Activated CD4-positive, alpha-beta T cell treated with anti-CD3 and anti-CD28 coated beads, Interleukin-2, Interleukin-4, amounts not matched to agents 100 ng/mL and 50 ng/mL, durations not matched to agents 16 hours and 8 hours (primary cell): ENCODE measurements around the gene SERPINE2.

Experiments
- DNase-seq: peaks from one replicate; pipeline ENCODE4 v3.0.0-alpha.2; 2020; ENCODE audit warnings: low spot score

SERPINE2 gene, protein sequence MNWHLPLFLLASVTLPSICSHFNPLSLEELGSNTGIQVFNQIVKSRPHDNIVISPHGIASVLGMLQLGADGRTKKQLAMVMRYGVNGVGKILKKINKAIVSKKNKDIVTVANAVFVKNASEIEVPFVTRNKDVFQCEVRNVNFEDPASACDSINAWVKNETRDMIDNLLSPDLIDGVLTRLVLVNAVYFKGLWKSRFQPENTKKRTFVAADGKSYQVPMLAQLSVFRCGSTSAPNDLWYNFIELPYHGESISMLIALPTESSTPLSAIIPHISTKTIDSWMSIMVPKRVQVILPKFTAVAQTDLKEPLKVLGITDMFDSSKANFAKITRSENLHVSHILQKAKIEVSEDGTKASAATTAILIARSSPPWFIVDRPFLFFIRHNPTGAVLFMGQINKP

DNA sequence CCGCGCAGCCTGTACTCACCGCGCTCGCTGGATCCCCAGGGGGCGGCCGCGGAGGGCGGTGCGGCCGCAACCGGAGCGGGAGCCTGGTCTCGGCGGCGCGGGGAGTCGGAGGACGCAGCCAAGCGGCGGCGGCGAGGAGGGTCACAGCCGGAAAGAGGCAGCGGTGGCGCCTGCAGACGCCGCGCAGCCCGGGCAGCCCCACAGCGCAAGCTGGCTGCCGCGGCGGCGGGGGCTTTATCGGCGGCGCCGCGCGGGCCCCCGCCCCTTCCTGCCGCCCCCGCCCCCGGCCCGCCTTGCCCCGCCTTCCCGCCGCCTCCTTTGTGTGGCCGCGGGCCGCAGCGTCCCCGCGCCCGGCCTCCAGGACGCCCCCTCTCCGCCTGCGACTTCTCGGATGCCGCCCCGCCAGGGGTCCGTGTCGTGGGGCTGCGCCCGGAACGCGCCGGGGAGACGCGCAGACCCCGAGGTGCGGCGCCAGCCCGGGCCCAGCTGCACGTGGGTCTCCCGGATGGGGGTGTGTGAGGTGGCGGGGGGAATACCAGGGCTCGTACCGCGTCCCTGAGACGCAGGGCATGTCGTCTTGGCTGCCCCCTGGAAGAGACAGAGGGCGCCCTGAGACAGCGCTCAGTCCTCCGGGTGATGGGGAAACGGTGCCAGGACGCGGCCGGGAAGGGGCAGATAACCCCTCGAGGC, at the start of gene SERPINE2:
SERPINE2 (minus strand) TSS at position 207 of the 690 bp plus-strand sequence. CDS start 37,386 bp downstream, outside the sequence.
- DNase-seq: peak; percentile 36

DNA sequence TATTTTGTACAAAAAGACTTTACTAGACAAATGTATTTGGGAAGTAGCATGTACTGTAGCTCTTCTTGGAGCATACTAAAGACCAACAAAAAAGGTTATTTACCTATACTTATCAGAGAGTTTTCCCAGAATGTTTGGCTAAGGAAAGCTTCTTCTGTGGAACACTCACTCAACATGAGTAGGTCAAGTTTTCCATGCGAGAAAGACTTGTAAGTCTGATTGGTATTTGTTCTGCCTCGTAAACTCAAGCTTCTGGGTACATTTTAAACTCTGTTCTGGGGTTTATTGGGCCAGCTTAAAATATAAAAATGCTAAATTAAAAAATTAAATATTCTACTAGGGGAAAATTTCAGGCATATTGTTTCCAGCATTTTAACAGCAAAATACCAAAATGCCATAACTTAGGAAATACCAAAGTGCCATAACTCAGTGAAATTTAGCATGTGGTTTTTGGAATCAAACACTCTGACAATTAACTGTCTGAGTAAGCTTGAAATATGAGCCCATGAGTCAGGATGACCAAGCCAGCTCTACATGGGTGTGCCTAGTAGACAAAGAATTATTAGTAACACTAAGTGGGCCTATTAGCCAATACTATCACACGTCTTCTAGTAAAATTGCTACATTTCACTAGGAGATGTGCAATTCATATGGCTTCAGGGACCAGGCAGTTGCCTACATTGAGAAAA, 47.3 kb upstream of the SERPINE2 start:
- no peak for DNase-seq

DNA sequence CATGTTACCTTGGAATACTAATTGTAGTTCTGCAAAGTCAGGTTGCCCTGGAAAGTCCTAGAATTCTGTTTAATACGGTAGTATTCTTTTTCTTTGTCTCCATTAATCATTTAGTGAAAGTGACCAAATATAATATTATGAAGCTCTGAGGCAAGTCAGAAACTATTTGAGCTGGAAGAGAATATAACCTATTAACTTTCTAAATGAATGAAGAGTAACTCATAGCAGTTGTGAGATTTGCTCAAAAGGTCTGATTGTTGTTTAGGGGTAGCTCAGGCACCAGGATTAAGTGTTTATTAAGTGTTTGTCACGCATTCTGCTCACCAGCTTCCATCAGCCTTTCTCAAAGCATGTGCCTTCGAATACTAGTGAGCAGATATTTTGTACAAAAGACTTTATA, 46.7 kb upstream of the SERPINE2 start:
- DNase-seq: no peak

DNA sequence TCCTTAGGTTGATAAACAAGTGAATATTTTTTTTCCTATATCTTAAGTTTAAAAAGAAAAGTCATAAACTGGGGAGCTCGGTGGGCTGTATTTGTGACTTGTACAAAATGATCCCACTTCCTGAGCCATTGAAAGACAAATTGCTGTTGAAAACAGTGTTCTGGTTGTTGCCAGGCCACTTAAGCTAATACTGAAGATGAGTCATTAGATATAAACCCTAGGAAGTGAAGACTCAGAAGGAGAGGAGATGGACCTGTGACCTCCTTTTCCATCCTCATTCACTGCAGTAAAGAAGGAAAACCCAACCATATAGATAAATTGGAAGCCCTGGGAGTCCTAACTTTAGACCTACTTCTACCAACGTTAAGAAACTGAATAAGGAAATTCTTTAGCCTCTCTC, 46.2 kb upstream of the SERPINE2 start:
- DNase-seq: no peak

DNA sequence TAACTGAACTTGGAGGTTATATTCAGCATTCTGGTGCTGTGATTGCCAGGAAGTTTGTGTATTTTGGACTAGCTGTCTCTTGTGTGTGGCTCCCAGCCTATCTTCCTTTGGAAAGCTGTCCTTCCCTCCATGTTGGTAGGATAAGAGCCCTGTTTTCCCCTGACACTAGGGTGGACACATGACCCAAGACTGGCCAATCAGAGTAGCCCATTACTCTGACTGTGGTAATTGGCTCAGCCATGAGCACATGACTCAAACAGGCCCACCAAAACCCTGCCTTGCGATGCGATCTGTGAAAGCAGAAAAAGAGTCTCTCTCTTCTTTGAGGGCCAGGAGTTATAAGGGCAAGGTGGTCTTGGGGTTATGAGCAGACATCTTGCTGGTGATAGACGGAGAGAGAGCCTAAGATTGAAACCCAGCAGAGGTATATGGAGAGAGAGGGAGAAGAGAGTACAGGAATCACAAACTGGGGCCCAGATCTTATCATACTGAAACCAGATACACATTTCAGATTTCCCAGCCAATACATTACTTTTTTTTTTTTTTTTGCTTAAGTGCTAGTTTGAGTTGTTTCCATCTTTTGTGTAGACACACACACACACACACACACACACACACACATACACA, 45.3 kb upstream of the SERPINE2 start:
- no peak for DNase-seq

DNA sequence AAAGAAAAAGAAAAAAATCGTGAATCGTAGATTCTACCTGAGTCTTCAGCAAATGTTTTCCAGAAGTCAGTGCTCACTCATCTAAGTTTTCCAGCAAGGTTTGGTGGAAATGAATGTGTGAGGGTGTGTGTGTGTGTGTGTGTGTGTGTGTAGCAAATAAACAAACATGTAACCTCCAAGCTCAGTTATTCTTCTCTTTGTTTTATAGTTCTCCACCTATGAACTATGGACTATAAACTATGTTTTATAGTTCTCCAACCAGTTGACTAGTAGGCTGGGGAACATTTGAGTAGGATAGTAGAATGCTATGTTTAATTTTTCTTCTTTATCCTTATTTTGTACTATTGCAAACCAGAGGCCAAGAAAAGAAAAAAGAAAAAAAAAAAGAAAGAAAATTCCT, 44.6 kb upstream of the SERPINE2 start:
- no peak for DNase-seq

DNA sequence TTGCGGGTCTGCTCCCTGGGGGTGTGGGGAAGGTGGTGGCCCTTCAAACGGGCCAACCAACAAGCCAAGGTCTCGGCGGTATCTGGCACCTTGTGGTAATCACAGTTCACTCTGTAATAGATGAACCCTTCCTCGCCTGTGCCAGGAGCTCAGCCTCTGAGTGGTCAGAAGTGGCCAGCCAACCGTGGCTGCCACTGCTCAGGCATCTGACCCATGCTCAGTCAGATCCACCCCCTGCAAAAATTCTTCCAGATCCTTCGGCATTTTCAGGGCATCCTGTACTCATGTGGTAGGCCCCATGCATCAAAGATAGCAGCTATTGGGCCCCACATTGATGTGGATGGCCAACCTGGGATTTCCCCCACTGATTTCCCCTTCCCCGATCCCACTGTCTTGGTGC, 39.6 kb upstream of the SERPINE2 start:
- DNase-seq: no peak

DNA sequence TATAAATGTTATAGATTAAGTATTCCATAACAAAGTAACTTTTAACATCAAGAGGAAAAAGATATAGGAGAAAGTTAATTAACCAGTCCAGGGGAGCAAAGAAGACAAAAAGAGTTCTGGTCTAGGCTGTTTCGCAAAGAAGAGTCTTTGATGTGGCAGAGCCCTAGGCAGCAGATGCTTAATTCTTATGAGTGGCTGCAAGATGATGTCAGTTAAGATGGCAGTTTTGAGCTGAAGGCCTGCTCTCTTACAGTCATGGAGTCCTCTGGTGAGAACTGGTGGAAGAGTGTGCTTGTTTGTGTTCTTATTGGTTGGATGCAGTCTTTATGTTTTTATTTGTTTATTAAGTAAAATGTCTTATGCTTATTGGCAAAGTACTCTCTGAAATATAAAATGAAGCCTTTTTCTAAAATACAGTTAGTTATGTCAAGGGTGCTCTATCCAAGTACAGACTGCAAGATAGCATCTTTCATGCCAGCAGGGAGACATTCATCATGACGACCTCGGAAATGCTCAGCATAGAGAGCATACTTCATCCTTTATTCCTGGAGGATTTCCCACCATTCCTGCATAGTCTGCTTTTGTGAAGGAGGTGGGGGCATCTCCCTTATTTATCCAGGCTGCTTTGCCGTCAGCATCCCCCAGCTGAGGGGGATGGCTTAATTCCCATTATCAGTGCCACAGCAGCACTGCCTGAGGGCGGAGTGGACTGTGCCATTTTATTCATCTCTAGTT, 38.9 kb upstream of the SERPINE2 start:
- DNase-seq: no peak

DNA sequence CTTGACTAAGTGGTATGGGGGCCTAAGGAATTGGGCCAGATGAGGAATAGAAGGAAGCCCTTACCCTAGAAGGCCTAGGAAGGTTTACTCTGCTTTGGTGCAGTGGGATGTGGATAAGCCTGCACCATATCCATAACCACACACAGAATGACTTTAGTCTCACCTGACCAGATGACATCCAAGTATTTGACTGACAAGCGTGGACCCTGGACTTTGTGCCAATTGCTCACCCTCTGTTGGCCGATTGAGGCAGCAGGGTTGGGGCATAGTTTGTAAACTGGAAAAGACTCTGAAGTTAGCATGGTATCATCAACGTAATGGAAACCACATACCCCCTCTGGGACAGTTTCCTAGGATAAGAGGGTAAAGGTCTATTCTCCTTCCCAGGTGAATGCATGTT, 36.5 kb upstream of the SERPINE2 start:
- no peak for DNase-seq

DNA sequence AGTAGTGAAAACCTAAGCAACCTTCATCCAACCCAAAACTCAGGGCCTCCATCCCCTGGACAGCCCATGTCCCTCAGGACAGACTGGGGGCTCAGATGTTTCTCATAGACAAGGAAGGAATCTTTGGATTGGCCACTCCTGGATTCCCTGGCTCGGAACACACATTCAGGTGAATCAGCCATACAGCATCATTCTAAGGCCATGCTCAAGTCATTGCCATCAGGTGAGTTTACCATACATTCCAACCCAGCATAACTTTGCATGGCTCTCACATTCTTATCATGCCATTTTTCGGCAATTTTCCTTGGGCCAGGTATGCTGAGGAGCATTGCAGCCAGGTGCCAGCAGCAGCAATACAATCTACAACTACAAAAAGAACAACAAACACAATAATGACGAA, 34.6 kb upstream of the SERPINE2 start:
- no peak for DNase-seq

DNA sequence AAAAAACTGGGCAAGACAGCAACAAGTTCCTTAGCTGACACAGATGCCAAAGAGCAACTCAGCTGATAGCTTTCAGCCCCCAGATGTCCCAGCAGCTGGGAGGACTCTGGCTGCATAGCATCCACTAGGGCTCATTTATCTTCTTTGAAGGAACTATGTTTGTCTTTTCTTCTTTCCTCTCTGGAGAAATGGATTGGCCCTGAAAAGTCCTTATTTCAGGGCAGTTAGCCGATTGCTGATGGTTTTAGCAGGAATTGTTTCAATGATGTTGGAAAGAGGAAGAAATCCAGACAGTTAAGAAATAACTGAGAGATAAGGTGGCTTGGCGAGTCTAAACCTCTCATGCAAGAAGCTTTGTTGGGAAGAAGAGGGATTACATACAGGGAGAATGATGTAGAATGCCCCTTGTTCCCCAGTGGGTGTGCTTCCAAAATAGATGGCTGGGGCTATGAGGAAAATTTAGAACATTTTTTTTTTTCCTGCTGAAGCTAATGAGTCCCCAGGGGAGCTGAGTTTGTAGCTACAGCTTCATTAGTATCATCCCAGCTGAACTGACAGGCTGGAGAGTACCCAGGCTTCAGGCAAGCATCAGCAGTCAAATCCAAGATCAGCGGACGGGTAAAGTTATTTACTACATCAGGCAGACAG, 33.6 kb upstream of the SERPINE2 start:
- no peak for DNase-seq

DNA sequence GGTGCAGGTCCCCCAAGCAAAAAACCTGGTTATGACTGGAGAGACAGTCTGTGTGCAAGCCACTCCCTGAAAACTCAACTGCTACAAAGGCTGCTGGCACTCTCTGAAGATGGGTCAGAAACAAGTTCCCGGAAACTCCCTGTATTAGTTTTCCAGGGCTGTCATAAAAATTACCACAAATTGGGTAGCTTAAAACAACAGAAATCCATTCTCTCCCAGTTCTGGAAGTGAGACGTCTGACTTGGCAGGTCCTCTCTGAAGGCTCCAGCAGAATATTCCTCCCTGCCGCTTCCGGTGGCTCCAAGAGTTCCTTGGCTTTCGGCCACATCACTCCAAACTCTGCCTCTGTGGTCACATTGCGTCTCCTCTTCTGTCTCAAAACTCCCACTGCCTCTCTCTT, 30.1 kb upstream of the SERPINE2 start:
- DNase-seq: no peak

DNA sequence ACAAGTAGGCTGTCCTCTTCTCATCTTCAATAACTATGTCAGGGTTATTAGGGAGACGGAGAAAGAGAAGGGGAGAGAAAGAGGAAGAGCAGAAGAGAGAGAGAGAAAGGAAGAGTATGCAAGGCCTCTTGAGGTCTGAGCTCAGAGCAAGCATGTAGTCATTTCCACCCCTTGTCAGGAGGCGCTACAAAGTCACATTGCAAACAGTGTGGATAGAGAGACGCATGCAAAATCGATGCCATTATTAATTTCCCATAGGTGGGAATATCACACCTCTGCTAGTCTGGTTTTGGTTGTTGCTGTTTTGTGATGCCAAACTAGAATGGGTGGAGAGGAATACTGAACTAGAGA, 24.2 kb upstream of the SERPINE2 start:
- DNase-seq: no peak

DNA sequence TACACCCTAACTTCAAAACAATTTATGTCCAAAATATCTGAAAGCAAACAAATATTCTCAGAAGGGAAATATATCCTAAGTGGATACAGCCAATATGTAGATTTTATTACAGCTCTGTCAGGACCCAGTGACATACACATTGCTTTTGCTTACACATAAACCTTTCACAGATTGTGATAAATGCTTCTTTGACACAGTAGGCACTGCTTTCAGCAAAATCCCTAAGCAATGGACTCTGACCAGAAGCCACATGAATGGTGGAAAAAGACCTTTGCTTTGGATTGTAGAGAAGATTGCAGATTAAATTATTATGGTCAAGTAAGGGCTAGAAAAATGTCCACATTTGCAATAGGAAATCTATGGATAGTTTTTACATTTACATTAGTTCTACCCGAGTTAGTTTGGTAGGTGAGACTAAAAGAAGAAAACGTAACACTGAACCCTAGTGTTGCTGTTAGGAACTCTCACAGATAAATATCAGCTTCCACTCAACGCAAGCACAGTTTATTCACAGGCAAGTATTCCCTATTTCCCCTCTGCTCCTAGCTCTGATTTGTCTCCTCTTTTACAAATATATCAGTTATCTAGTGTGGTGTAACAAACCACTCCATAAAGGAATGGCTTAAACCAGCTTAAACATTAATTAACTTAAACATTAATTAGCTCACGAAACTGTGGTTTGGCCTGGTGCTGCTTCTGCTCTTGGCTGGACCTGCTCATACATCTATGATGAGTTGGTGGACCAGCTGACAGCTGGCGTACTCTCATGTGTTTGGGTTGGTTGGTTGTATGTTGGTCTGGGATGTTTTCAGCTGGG, 23.6 kb upstream of the SERPINE2 start:
- DNase-seq: no peak

DNA sequence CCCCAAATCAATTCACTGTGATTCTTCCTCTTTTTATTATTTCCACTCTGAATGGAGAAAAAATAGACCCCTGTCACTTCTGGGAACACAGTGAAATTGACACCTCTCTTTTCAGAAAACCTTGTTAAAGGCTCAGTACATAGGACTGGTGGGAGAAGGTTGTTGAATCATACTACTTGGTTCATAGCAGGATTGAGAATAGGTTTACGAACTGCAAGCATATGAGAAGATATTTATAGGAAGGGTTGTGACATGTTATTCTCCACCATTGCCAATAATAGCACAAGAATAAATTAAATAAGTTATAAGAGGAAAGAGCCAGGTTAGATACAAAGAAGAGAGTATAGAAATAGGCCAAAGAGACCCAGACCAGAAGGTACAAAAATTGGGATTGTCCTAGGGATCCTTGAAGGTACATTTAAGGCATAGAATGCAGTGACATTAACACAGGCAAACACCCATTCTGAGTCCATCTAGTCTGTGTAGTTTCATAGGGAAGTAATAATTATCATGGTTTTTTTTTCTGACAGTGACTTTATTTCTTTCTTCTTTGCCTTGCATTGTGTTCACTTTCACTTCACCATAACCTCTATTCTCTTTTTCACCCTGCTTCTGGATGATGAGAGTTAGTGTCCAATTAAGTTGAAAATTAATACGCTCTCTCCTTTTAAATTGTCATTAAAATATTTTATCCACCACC, 21.8 kb upstream of the SERPINE2 start:
- DNase-seq: no peak

DNA sequence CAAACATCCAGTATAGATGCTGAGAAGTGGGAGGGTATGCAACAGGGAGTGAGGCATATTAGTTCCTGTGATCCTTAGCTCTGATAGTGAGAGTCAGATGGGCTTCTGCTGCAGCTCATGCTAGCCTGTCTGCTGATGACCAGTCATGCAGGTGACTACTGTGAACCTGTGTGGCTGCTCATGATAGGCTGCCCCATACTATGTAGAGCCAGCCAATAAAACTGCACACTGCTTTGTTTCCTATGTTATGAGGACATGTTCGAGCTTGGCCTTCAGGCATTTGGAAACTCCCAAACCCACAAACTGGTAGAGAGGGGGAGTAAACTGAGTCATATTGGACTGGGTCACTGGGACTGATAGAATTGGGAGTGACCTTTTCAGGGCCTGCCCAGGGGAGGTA, 20.1 kb upstream of the SERPINE2 start:
- no peak for DNase-seq

DNA sequence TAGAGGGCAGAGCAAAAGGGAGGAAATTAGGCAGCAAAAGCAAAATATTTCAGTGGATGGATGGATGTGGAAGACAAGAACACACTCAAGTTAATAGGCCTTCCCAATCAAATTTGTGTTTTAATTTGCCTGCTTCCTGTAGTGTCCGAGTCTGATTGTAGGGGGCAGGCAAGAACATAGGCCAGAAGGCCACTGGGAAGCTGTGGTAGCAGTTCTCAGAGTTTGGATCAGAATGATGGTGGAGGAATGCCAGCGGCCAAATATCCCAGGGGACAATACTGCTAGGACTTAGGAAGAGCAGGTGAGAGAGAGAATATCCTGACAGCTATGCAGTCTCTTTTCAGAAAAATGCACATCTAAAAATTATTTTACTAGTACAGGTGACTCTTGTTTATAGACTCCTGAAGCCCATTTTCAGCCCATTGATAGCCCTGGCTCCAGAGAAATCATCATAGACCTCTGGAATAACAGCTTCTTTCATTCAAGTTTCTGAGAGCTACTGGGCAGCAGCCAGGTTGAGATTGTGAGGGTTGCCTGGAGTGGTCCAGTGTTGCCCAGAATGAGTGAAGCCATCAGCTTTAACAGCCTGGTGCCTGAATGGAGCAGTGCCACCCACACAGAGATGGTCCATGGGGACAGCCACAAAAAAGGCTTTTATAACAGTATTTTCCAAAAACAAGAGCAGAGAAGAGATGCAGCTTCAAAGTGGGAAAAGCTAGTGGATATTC, 19.1 kb upstream of the SERPINE2 start:
- DNase-seq: no peak

DNA sequence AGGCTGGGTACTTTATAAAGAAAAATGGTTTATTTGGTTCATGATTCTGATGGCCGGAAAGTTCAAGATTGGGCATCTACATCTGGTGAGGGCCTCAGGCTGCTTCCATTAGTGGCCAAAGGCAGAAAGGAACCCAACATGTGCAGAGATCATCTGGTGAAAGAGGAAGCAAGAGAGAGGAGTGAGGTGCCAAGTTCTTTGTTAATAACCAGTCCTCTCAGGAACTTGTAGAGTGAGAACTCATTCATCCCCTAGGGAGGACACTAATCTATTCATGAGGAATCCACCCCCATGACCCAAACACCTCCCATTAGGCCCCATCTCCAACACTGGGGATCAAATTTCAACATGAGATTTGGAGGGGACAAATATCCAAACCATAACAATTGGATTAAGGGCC, 17.8 kb upstream of the SERPINE2 start:
- DNase-seq: no peak

DNA sequence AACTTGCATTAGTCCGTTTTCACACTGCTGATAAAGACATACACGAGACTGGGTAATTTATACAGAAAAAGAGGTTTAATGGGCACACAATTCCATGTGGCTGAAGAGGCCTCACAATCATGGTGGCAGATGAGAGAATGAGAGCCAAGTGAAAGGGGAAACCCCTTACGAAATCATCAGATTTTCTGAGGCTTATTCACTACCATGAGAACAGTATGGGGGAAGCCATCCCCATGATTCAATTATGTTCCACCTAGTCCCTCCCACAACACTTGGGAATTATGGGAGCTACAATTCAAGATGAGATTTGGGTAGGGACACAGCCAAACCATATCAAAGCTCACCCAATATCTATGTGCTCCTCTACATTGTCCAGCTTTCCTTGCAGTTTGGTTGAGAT, 16.0 kb upstream of the SERPINE2 start:
- no peak for DNase-seq
